ENCODE data around the gene NDUFB8.

Gene NDUFB8

GRCh38 chr10:100505164-100505563 lies 24.5 kb downstream of the NDUFB8 start:
- TF ChIP-seq EZH2 (IDR thresholded peaks at IDR 0.05; ENCODE audit: borderline replicate concordance, low read depth, low read length, severe bottlenecking) (no peak), CTCF (IDR thresholded peaks at IDR 0.05; ENCODE audit: borderline replicate concordance, extremely low read depth, low read length, poor library complexity, severe bottlenecking) (no peak)
- DNase-seq: no peak
- peaks cover 13% of the 10 kb centered on the region for H3K79me2 ChIP-seq (ENCODE audit: insufficient read depth, low read length)
- no peak overlapping the region for H3K9ac ChIP-seq (ENCODE audit: low read depth, low read length)
- H2AFZ ChIP-seq (ENCODE audit: low read depth, low read length): no peak overlapping the region
- H3K27ac ChIP-seq (ENCODE audit: low read length): no peak overlapping the region; the same call in none of the 2 replicates
- H3K9me3 ChIP-seq (ENCODE audit: insufficient read depth, low read length, severe bottlenecking): no peaks in the 10 kb centered on the region
- H4K20me1 ChIP-seq (ENCODE audit: insufficient read depth, low read length): no peaks in the 10 kb centered on the region
- H3K36me3 ChIP-seq (ENCODE audit: insufficient read depth, low read length): peaks cover 58% of the 10 kb centered on the region
- ATAC-seq (ENCODE audit: insufficient read depth, low read depth): no peak
- H3K4me1 ChIP-seq (ENCODE audit: insufficient read depth, low read length): peaks cover 51% of the 10 kb centered on the region
- H3K4me2 ChIP-seq (ENCODE audit: insufficient read depth, low read length): peak overlapping the region; percentile 5; the same call in 1 of the 2 replicates
- H3K27me3 ChIP-seq (ENCODE audit: insufficient read depth, low read length, poor library complexity): no peaks in the 10 kb centered on the region
- H3K4me3 ChIP-seq (ENCODE audit: low read depth in 1 of 2, low read length in 2 of 2): no peak overlapping the region

GRCh38 chr10:100504096-100504495 lies 25.6 kb downstream of the NDUFB8 start:
- peaks cover 13% of the 10 kb centered on the region for H3K79me2 ChIP-seq (ENCODE audit: insufficient read depth, low read length)
- no peak overlapping the region for H3K4me3 ChIP-seq (ENCODE audit: low read depth in 1 of 2, low read length in 2 of 2)
- no peak overlapping the region for H3K27ac ChIP-seq (ENCODE audit: low read length)
- TF ChIP-seq EZH2 (IDR thresholded peaks at IDR 0.05; ENCODE audit: borderline replicate concordance, low read depth, low read length, severe bottlenecking) (no peak), CTCF (IDR thresholded peaks at IDR 0.05; ENCODE audit: borderline replicate concordance, extremely low read depth, low read length, poor library complexity, severe bottlenecking) (no peak)
- no peaks in the 10 kb centered on the region for H3K27me3 ChIP-seq (ENCODE audit: insufficient read depth, low read length, poor library complexity)
- H4K20me1 ChIP-seq (ENCODE audit: insufficient read depth, low read length): no peaks in the 10 kb centered on the region
- no peaks in the 10 kb centered on the region for H3K9me3 ChIP-seq (ENCODE audit: insufficient read depth, low read length, severe bottlenecking)
- peaks cover 69% of the 10 kb centered on the region for H3K36me3 ChIP-seq (ENCODE audit: insufficient read depth, low read length)
- peaks cover 40% of the 10 kb centered on the region for H3K4me1 ChIP-seq (ENCODE audit: insufficient read depth, low read length)
- no peak for DNase-seq
- H3K9ac ChIP-seq (ENCODE audit: low read depth, low read length): no peak overlapping the region
- ATAC-seq (ENCODE audit: insufficient read depth, low read depth): no peak
- H3K4me2 ChIP-seq (ENCODE audit: insufficient read depth, low read length): no peak overlapping the region
- no peak overlapping the region for H2AFZ ChIP-seq (ENCODE audit: low read depth, low read length)

GRCh38 chr10:100502926-100503494 lies 26.7 kb downstream of the NDUFB8 start:
- Histone ChIP-seq H3K4me2 (ENCODE audit: insufficient read depth, low read length) (no peak overlapping the region), H3K36me3 (ENCODE audit: insufficient read depth, low read length) (peaks cover 79% of the 10 kb centered on the region), H2AFZ (ENCODE audit: low read depth, low read length) (no peak overlapping the region), H3K27ac (ENCODE audit: low read length) (no peak overlapping the region), H3K4me1 (ENCODE audit: insufficient read depth, low read length) (peaks cover 30% of the 10 kb centered on the region), H3K9ac (ENCODE audit: low read depth, low read length) (no peak overlapping the region), H3K27me3 (ENCODE audit: insufficient read depth, low read length, poor library complexity) (no peaks in the 10 kb centered on the region), H3K9me3 (ENCODE audit: insufficient read depth, low read length, severe bottlenecking) (no peaks in the 10 kb centered on the region), H3K4me3 (ENCODE audit: low read depth in 1 of 2, low read length in 2 of 2) (no peak overlapping the region), H4K20me1 (ENCODE audit: insufficient read depth, low read length) (no peaks in the 10 kb centered on the region), H3K79me2 (ENCODE audit: insufficient read depth, low read length) (peaks cover 13% of the 10 kb centered on the region)
- TF ChIP-seq CTCF (IDR thresholded peaks at IDR 0.05; ENCODE audit: borderline replicate concordance, extremely low read depth, low read length, poor library complexity, severe bottlenecking) (no peak), EZH2 (IDR thresholded peaks at IDR 0.05; ENCODE audit: borderline replicate concordance, low read depth, low read length, severe bottlenecking) (no peak)
- ATAC-seq (ENCODE audit: insufficient read depth, low read depth) (no peak), DNase-seq (no peak)
